ENCODE results near the gene TFEC.

DNA sequence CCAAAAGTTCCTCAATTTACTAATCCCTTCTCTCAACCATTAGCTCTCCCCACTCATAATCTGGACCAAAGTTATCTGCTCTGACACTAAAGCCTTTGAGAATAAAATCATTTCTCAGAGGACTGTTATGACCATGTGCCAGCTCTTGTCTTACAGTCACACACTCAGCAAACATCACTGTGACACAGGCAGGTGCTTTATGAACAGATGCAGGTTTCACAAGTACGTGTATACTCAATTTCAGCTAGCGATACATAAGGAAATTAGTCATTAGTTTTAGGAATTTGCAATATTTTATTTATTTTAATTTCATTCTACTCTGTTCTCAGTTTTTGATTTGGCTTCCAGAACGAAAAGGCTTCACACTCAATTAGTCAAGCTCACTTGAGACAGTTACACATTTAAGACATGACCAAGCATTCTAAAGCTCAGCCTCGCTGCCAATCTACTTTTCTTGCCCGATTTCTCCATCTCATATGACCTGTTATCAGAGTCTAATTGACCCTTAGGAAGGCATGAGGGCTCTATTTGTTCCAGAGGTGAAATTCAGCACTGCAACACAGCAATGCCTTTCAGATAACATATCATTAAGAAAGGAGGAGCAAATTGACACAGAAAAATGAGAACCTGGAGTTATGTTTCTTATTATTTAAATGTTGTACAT, 76.8 kb downstream of the TFEC start:
- TF ChIP-seq RAD21 (conservative IDR thresholded peaks at IDR 0.05) (no peak), POLR2AphosphoS5 (IDR thresholded peaks at IDR 0.05) (no peak), TAF1 (IDR thresholded peaks at IDR 0.05; ENCODE audit: low read depth) (no peak), EZH2 (IDR thresholded peaks at IDR 0.05; ENCODE audit: borderline replicate concordance, insufficient read depth, low read length, poor library complexity, severe bottlenecking) (no peak)
- TF ChIP-seq, protein P1, sequence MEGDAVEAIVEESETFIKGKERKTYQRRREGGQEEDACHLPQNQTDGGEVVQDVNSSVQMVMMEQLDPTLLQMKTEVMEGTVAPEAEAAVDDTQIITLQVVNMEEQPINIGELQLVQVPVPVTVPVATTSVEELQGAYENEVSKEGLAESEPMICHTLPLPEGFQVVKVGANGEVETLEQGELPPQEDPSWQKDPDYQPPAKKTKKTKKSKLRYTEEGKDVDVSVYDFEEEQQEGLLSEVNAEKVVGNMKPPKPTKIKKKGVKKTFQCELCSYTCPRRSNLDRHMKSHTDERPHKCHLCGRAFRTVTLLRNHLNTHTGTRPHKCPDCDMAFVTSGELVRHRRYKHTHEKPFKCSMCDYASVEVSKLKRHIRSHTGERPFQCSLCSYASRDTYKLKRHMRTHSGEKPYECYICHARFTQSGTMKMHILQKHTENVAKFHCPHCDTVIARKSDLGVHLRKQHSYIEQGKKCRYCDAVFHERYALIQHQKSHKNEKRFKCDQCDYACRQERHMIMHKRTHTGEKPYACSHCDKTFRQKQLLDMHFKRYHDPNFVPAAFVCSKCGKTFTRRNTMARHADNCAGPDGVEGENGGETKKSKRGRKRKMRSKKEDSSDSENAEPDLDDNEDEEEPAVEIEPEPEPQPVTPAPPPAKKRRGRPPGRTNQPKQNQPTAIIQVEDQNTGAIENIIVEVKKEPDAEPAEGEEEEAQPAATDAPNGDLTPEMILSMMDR (IDR thresholded peaks at IDR 0.05; ENCODE audit: poor library complexity, severe bottlenecking): no peak

All from neural cell (in vitro differentiated cells).